OCI-LY7 (cell line): ENCODE results near the gene CACNA2D4. TPM values are rescaled to one million over a fixed set of nuclear protein-coding genes. Genes with fewer than 3 reads are reported as not detected.

Source experiments
- BruUV-seq: library from RNA; stranded (reverse); fragments of 400-500 nt; replicated peaks from 2 replicates; lab custom pipeline; 2021; lab: Mats Ljungman, UMichigan
- CTCF ChIA-PET: fragments of 300-600 bp; sonication (Branson Sonifier 250); formaldehyde crosslinking; loops from one replicate; lab custom pipeline; 2022; ENCODE audit warnings: antibody characterized with exemption; ENCODE audit not compliant: unreplicated experiment; lab: Charles Lee
- POLR2A ChIA-PET: fragments of 300-600 bp; sonication (Branson Sonifier 250); formaldehyde crosslinking; loops from one replicate; lab custom pipeline; 2022; ENCODE audit warnings: antibody characterized with exemption; lab: Charles Lee
- DNase-seq: peaks from one replicate; pipeline ENCODE4 v3.0.0-alpha.2; 2015; ENCODE audit warnings: low spot score
- H2AFZ ChIP-seq: fragments of 200-600 bp; sonication (generic), shearing (Covaris generic); 2 replicates; pipeline ENCODE4 v1.6.1; 2014; ENCODE audit warnings: mild to moderate bottlenecking, antibody characterized with exemption, low read length, moderate library complexity
- H3K27ac ChIP-seq: fragments of 200-600 bp; sonication (generic); 2 replicates; pipeline ENCODE4 v1.5.1; 2014; ENCODE audit warnings: mixed run types, low read depth, mild to moderate bottlenecking, moderate library complexity, low read length, inconsistent platforms; ENCODE audit not compliant: poor library complexity, severe bottlenecking
- H3K36me3 ChIP-seq: fragments of 200-600 bp; sonication (generic); 2 replicates; pipeline ENCODE4 v1.6.1; 2014; ENCODE audit warnings: mild to moderate bottlenecking, antibody characterized with exemption, low read length, moderate library complexity, mixed read lengths; ENCODE audit not compliant: insufficient read depth
- H3K4me1 ChIP-seq: fragments of 200-600 bp; sonication (generic); 2 replicates; pipeline ENCODE4 v1.5.1; 2014; ENCODE audit warnings: mild to moderate bottlenecking, low read length; ENCODE audit not compliant: insufficient read depth, poor library complexity, severe bottlenecking
- H3K4me2 ChIP-seq: fragments of 200-600 bp; sonication (generic); 2 replicates; pipeline ENCODE4 v1.6.1; 2014; ENCODE audit warnings: mild to moderate bottlenecking, low read length
- H3K4me3 ChIP-seq: fragments of 200-600 bp; sonication (generic); 2 replicates; pipeline ENCODE4 v1.5.1; 2014; ENCODE audit warnings: mild to moderate bottlenecking, low read depth, low read length; ENCODE audit not compliant: poor library complexity, severe bottlenecking
- H3K79me2 ChIP-seq: fragments of 200-600 bp; sonication (generic); 2 replicates; pipeline ENCODE4 v1.6.1; 2016; ENCODE audit warnings: low read depth, mild to moderate bottlenecking, low read length, moderate library complexity, mixed read lengths; ENCODE audit not compliant: insufficient read depth
- H3K9me2 ChIP-seq: fragments of 200-600 bp; sonication (generic); 2 replicates; pipeline ENCODE4 v1.6.1; 2016; ENCODE audit warnings: mild to moderate bottlenecking, low read length, mixed read lengths; ENCODE audit not compliant: insufficient read depth
- H3K9me3 ChIP-seq: fragments of 200-600 bp; sonication (generic); 2 replicates; pipeline ENCODE4 v1.6.1; 2014; ENCODE audit warnings: mild to moderate bottlenecking, mixed run types, low read length, mixed read lengths
- H4K20me1 ChIP-seq: fragments of 200-600 bp; sonication (generic); 2 replicates; pipeline ENCODE4 v1.6.1; 2014; ENCODE audit warnings: mild to moderate bottlenecking, antibody characterized with exemption, low read length, moderate library complexity, mixed read lengths; ENCODE audit not compliant: insufficient read depth
- CTCF ChIP-seq: fragments of 200-600 bp; sonication (generic); conservative IDR thresholded peaks from 2 replicates; pipeline ENCODE4 v1.5.1; 2014; ENCODE audit warnings: mild to moderate bottlenecking, antibody characterized with exemption, low read length, moderate library complexity, mixed read lengths
- EZH2phosphoT487 ChIP-seq: fragments of 200-600 bp; sonication (generic); IDR thresholded peaks from 2 replicates; pipeline ENCODE4 v1.6.1; 2018; ENCODE audit warnings: low read depth, borderline replicate concordance, mild to moderate bottlenecking, mixed run types, antibody characterized with exemption, low read length, moderate library complexity, mixed read lengths
- intact Hi-C: fragments of 100-400 bp; cut with micrococcal nuclease; formaldehyde crosslinking; loops from one replicate; pipeline ENCODE4 v1.10.0; 2022; ENCODE audit not compliant: unreplicated experiment
- total RNA-seq, 2 experiments: library from RNA; depleted of rRNA in 1 of 2; stranded (reverse); fragments of >200 nt in 1 of 2; shearing (Covaris generic) in 1 of 2; gene quantifications; 2 replicates each; pipeline ENCODE4 v1.2.3, GENCODE V29; 2014 to 2022

Gene CACNA2D4
- total RNA-seq, 2 experiments from 2014 or later: 0.13 TPM; not detected in 1

DNA sequence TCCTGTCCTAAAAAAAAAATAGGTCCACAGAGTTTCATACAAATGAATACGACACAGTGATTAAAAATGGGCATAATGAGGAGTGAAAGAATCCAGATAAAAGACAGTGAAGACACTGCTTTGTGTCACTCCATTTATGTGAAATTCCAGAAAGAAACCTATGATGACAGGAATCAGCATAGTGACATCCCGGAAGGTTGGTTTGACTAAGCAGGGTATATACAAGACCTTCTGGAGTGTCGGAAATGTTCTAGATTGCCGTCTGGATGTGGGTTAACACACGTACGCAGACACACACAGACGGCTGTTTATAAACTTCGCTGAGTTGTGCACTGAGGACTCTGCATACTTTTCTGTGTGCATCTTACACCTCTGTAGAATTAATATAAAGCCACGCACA lies 13.2 kb upstream of the CACNA2D4 start:
- intact Hi-C loops: no loop called here
- no peak overlapping the region for H3K27ac ChIP-seq
- H4K20me1 ChIP-seq: no peaks in the 10 kb centered on the region
- H3K4me3 ChIP-seq: no peak overlapping the region
- no peak for DNase-seq
- no TSS peak for BruUV-seq
- ChIA-PET CTCF (no interaction called here), POLR2A (no interaction called here)
- no peak overlapping the region for H3K4me2 ChIP-seq
- no peaks in the 10 kb centered on the region for H3K9me3 ChIP-seq
- no peaks in the 10 kb centered on the region for H3K36me3 ChIP-seq
- no peaks in the 10 kb centered on the region for H3K79me2 ChIP-seq
- TF ChIP-seq EZH2phosphoT487 (no peak), CTCF (no peak)
- peaks cover 26% of the 10 kb centered on the region for H3K4me1 ChIP-seq
- H2AFZ ChIP-seq: no peak overlapping the region
- H3K9me2 ChIP-seq: no peaks in the 10 kb centered on the region

GRCh38 chr12:1930803-1931597 lies 12.5 kb upstream of the CACNA2D4 start:
- Histone ChIP-seq H3K4me2 (no peak overlapping the region), H3K9me2 (no peaks in the 10 kb centered on the region), H4K20me1 (no peaks in the 10 kb centered on the region), H3K4me3 (no peak overlapping the region), H3K27ac (no peak overlapping the region), H3K4me1 (peaks cover 26% of the 10 kb centered on the region), H3K79me2 (no peaks in the 10 kb centered on the region), H3K36me3 (no peaks in the 10 kb centered on the region), H2AFZ (no peak overlapping the region), H3K9me3 (no peaks in the 10 kb centered on the region)
- DNase-seq: no peak
- ChIA-PET POLR2A (interaction anchor here (1.0 kb wide), 1 partner anchor 8 kb away, joined by 6 read pairs; no protein-coding TSS in a partner anchor), CTCF (interaction anchor here (0.6 kb wide), 1 partner anchor 103 kb away, joined by 3 read pairs; no protein-coding TSS in a partner anchor)
- no TSS peak for BruUV-seq
- intact Hi-C loops: no loop called here
- TF ChIP-seq CTCF (no peak), EZH2phosphoT487 (no peak)
